G401 (cell line): ENCODE data around the gene DDAH2. TPM values are rescaled to one million over a fixed set of nuclear protein-coding genes. Genes with fewer than 3 reads are reported as not detected.
"Not testable (repeated sequence)": the region's sequence is repeated elsewhere in the genome, so short reads cannot be mapped to it uniquely, and the experiment has no call there.

ENCODE experiments used
- DNase-seq: peaks from one replicate; pipeline ENCODE4 v3.0.0-alpha.2; 2015; ENCODE audit warnings: low spot score
- in situ Hi-C: cut with HindIII; loops from 2 replicates; pipeline ENCODE4 v1.10.0; 2016; ENCODE audit warnings: low sequenced_read_pairs, mixed read lengths
- total RNA-seq: library from RNA; depleted of rRNA; stranded (reverse); fragments of >200 nt; shearing (Covaris generic); gene quantifications from 2 replicates; pipeline ENCODE4 v1.2.3, GENCODE V29; 2014

The DDAH2 gene
- total RNA-seq, 1 experiment from 2014 or later = 183 TPM

DNA sequence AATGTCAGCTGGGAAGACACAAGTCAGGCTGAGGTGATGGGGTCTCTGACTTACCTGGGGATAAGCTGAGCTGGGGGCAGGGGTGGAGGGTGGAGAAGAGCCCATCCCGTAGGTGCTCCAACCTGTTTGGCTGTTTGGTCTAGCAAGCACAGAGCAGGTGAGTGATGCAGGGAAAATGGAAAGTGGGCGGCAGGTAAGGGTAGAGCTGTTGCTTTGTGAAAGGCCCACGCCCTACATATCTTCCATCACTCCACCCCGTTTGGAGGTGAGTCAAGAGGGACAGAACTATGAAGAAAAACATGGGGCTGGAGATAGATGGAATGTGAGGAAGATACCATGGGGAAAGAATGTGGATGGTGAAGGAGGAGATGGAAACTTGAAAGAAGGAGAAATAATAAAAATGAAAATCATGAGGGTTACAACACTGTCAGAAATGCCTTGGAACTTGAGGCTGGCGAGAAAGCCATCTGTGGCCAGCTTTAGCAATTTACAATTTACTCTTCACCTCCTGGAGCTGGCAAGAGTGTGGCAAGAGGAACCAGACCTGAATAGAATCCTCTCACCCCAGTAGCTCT is 8.8 kb downstream of the DDAH2 start:
- in situ Hi-C loops = no loop called here
- no peak for DNase-seq

GRCh38 chr6:31719001-31719400 is 10.1 kb downstream of the DDAH2 start:
- in situ Hi-C loops = no loop called here
- DNase-seq = no peak

GRCh38 chr6:31718265-31718664 is 10.8 kb downstream of the DDAH2 start:
- no peak for DNase-seq

DNA sequence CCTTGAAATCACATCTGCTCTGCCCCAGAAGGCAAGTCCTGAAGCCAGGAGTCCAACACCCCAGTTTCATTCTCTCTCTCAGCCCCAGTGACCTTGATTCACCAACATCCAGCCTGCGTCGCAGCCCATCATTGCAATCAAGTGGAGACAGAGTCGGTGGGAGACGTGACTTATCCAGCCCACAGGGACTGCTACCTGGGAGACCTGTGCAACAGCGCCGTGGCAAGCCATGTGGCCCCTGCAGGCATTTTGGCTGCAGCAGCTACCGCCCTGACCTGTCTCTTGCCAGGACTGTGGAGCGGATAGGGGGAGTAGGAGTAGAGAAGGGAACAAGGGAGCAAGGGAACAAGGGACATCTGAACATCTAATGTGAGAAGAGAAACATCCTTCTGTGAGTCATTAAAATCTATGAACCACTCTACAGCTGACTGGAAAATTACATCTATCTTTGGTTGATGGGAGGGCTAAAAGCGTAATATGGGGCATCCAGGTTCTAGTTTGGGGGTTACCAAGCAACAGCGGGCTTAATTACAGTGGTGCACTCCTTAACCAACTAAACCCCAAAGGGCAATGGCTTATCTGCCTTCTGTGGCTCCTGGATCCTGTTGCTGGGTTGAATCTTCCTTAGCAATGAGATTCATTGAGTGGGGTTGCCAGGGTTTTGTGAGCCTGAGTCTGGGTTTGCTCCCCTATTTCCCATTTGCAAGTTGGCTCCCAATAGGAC is 11.4 kb downstream of the DDAH2 start:
- no peak for DNase-seq
- in situ Hi-C loops = no loop called here

More at GRCh38 chr6:31718265-31718664, 10.8 kb downstream of the DDAH2 start:
- in situ Hi-C loops = no loop called here

DNA sequence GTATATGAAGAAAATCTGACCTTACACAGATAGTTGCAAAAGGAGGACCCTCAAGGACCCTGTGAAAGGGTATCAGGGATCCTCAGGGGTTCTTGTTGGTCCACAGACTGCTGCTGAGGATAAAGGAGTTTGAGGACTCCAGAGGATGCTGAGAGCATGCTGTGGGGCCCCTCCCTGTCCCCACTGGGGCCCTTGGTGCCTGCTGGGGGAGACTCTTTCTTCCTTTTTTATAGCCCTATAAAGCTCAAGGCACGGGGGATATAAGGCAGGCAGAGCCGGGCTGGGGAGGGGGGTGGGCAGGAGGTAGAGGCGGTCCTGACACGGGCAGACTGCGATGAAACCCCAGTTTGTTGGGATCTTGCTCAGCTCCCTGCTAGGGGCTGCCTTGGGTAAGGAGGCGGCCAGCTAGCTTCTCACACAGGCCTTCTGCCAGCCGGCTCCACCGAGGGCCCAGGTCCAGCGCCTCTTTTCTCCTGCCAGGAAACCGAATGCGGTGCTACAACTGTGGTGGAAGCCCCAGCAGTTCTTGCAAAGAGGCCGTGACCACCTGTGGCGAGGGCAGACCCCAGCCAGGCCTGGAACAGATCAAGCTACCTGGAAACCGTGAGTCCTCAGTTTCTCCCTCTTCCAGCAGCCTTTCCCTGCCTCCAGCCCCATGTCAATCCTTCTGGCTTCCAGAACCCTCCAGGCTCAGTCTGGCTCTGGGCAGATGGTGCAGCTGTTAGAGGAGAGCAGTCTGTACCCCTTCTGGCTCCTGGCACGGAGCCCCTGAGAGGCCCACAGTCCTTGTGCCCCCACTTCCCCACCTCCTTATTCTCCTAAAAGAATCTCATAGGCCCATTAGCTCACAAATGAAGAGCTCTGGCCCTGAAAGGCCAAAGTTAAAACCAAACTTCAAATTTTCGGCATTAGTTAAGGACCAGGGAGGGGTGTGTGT is 13.8 kb downstream of the DDAH2 start, which contains the start of gene LY6G6D:
Gene LY6G6D, plus strand, starts transcription at position 327 of the 937 bp plus-strand sequence. Its CDS starts 8 bp downstream, at position 335.
- no peak for DNase-seq
- in situ Hi-C loops = no loop called here

DNA sequence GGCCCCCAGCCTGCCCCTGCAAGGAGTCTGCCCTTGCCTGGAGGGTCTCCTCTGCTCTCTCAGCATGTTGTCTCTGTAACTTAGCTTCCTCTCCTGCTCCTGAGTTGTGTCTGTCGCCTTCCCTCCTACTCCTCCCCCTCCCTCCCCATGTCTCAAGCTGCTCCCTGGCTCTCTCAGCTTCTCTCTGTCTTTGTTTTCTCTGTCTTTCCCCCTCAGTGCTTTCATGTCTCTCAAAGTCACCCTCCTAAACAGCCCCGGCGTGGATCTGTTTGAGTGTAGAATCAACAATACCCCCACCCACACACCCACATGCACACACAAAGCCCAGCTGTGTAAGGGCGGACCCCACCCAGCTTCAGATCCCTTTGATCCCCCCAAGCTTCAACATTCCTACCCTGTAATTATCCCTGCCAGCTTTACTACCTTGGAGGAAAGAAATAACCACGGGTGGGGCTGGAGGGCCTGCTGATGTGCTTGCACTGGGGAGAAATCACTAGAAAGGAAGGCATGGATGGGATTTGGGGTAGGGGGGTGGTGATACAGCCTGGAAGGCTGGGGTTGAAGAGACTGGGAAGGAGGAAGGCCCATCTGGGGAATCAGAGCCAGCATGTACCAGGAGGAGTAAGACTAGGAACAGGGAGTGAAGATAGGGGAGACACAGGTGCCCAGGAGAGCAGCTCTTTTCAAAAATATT is 15.0 kb downstream of the DDAH2 start:
- in situ Hi-C loops = no loop called here
- no peak for DNase-seq

DNA sequence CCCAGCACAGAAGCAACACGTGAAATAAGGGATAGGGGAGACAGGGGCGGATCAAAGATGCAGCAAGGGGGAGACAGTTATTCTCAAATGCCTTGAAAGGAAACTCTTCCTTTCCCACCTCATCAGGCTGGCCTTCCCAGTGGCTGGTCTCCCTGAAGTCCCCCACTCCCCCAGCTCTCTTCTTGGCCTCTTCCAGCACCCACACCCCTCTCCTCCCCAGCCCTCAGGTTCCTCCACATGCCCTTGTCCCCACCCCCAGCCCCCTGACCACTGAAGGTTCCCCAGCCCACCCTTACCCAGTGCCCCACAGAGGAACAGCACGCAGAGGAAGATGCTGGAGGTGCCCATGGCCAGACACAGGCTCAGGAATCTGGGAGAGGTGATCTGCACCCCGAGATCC is 15.6 kb downstream of the DDAH2 start:
- in situ Hi-C loops = no loop called here
- DNase-seq = no peak

- DNase-seq = no peak
- in situ Hi-C loops = no loop called here
These were observed 16.8 kb downstream of the DDAH2 start for GRCh38 chr6:31712296-31712695.

DNA sequence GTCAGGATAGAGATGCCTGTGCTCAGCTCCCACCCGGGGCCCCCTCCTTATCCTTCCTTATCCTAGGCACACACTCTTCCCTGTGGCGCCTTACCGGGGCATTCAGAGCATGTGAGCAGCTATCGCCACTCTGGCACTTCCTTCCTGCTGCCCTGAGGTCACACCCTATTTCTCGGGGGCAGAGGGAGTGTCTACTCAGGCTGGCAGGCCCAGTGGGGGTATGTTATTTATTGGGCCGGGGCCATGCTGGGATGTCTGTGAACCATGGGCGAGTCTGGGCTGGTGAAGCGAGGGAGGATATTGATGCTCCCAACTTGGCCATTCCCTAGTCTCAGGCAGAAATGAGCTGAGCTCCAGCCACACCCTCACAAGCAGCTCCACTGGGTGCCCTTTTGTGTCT is 17.9 kb downstream of the DDAH2 start:
- no peak for DNase-seq

GRCh38 chr6:31710523-31711219 is 18.4 kb downstream of the DDAH2 start:
- in situ Hi-C loops = no loop called here
- no peak for DNase-seq

More for the DNA sequence above, 17.9 kb downstream of the DDAH2 start:
- in situ Hi-C loops = no loop called here

GRCh38 chr6:31709157-31709556 is 19.9 kb downstream of the DDAH2 start:
- in situ Hi-C loops, DNase-seq: not testable (repeated sequence)

DNA sequence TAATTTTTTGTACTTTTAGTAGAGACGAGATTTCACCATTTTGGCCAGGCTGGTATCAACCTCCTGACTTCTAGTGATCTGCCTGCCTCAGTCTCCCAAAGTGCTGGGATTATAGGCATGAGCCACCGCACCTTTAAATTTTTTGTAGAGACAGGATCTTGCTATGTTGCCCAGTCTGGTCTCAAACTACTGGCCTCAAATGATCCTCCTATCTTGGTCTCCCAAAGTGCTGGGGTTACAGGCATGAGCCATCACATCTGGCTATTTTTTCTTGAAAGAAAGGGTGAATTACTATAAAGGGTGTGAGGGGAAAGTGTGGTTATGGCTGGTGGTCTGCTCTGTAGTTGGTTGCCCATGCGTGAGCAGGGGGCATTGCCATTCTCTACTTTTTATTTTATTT is 20.9 kb downstream of the DDAH2 start:
- in situ Hi-C loops = no loop called here

GRCh38 chr6:31707701-31708100 is 21.4 kb downstream of the DDAH2 start:
- no peak for DNase-seq

More for the DNA sequence above, 20.9 kb downstream of the DDAH2 start:
- no peak for DNase-seq

GRCh38 chr6:31706599-31706998 is 22.5 kb downstream of the DDAH2 start, which contains the start of gene LY6G6F:
TSS of gene LY6G6F (plus strand) at chr6:31706866. CDS start at chr6:31706907, 41 bp downstream.
- in situ Hi-C loops = no loop called here
- no peak for DNase-seq

More at GRCh38 chr6:31707701-31708100, 21.4 kb downstream of the DDAH2 start:
- in situ Hi-C loops = no loop called here

GRCh38 chr6:31705931-31706330 is 23.2 kb downstream of the DDAH2 start:
- no peak for DNase-seq
- in situ Hi-C loops = no loop called here

DNA sequence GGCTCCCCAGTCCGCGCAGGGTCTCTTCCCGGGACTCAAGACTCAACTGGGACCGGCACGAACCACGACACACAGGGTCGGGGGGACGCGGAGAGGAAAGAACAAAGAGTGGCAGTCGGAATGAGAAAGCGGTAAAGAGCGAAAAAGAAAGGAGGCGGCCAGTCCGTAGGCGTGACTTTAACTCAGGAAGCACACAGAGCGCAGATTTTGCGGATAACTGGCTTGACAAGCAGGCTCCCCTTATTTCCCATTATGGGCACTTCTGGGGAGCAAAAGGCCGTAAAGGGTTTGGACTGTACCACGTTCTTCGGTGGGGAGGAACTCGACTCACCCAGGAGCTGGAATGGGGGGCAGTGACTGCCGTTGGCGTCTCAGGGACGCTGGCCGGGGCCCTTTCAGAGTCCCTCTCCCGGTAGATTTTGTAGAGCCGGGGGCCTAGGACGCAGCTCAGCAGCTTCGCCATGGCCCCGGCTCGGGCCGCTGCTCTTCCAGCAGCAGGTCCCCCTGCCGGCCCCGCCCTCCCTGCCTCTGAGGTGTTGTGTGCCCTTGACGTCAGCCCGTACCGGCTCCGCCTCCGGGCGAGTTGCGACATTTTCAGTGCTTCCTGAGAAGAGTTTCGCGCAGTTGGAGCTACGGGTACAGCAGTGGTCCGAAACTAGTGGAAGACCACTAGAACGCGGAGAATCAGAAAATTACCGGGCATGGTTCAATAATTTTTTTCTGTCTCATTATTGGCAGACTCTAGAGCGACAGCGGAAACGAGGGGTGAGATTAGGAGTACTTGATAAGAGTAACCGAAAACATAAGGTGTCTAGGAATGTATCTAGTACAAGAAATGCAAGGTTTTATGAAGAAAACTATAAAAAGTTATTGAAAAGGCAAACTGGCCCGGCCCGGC is 26.0 kb downstream of the DDAH2 start, which contains the start of gene ABHD16A:
Gene ABHD16A, minus strand, starts transcription at position 506 of the 898 bp plus-strand sequence. Its CDS starts 43 bp downstream, at position 463.
- in situ Hi-C loops = no loop called here
- DNase-seq = peak; percentile 99

- in situ Hi-C loops = no loop called here
These were observed 26.7 kb downstream of the DDAH2 start for GRCh38 chr6:31702405-31702818.

More at GRCh38 chr6:31702405-31702818, 26.7 kb downstream of the DDAH2 start:
- no peak for DNase-seq
